ENCODE measurements around the gene GBX2. TPM values are rescaled to one million over a fixed set of nuclear protein-coding genes. Genes with fewer than 3 reads are reported as not detected.

The GBX2 gene
- not detected for total RNA-seq

GRCh38 chr2:236168110-236169080 lies at the start of gene GBX2:
Gene GBX2 (minus strand): TSS chr2:236168386. CDS start chr2:236167971, 415 bp downstream.
- ChIA-PET CTCF (interaction anchor here (1.0 kb wide), 1 partner anchor 8 kb away, joined by 3 read pairs; no protein-coding TSS in a partner anchor), POLR2A (no interaction called here)

- ChIA-PET POLR2A (no interaction called here), CTCF (no interaction called here)
Measured at GRCh38 chr2:236217926-236218325, 49.7 kb upstream of the GBX2 start.

- CTCF ChIA-PET = no interaction called here
- POLR2A ChIA-PET = no interaction called here
Measured at GRCh38 chr2:236216711-236217110, 48.5 kb upstream of the GBX2 start.

GRCh38 chr2:236215761-236216333 lies 47.7 kb upstream of the GBX2 start:
- ChIA-PET CTCF (no interaction called here), POLR2A (no interaction called here)

GRCh38 chr2:236215196-236215595 lies 47.0 kb upstream of the GBX2 start:
- CTCF ChIA-PET = interaction anchor here (0.6 kb wide), 1 partner anchor 462 kb away, joined by 5 read pairs; no protein-coding TSS in a partner anchor
- POLR2A ChIA-PET = no interaction called here

GRCh38 chr2:236214376-236214995 lies 46.3 kb upstream of the GBX2 start:
- POLR2A ChIA-PET = no interaction called here
- CTCF ChIA-PET = interaction anchor here (0.6 kb wide), 1 partner anchor 463 kb away, joined by 5 read pairs; no protein-coding TSS in a partner anchor

GRCh38 chr2:236211296-236211695 lies 43.1 kb upstream of the GBX2 start:
- POLR2A ChIA-PET = no interaction called here
- CTCF ChIA-PET = no interaction called here

- ChIA-PET CTCF (no interaction called here), POLR2A (no interaction called here)
Measured at GRCh38 chr2:236210536-236210935, 42.4 kb upstream of the GBX2 start.

GRCh38 chr2:236209996-236210395 lies 41.8 kb upstream of the GBX2 start:
- POLR2A ChIA-PET = no interaction called here
- CTCF ChIA-PET = no interaction called here

GRCh38 chr2:236209535-236209934 lies 41.3 kb upstream of the GBX2 start:
- ChIA-PET POLR2A (no interaction called here), CTCF (no interaction called here)

- CTCF ChIA-PET = no interaction called here
- POLR2A ChIA-PET = no interaction called here
Measured at GRCh38 chr2:236208019-236208926, 40.1 kb upstream of the GBX2 start.

- ChIA-PET POLR2A (no interaction called here), CTCF (no interaction called here)
Measured at GRCh38 chr2:236207472-236207871, 39.3 kb upstream of the GBX2 start.

- POLR2A ChIA-PET = no interaction called here
- CTCF ChIA-PET = no interaction called here
Measured at GRCh38 chr2:236205867-236206645, 37.9 kb upstream of the GBX2 start.

GRCh38 chr2:236204953-236205352 lies 36.8 kb upstream of the GBX2 start:
- ChIA-PET POLR2A (no interaction called here), CTCF (no interaction called here)

GRCh38 chr2:236200378-236200777 lies 32.2 kb upstream of the GBX2 start:
- ChIA-PET POLR2A (no interaction called here), CTCF (no interaction called here)

GRCh38 chr2:236196366-236196765 lies 28.2 kb upstream of the GBX2 start:
- POLR2A ChIA-PET = no interaction called here
- CTCF ChIA-PET = interaction anchor here (0.6 kb wide), 1 partner anchor 9 kb away, joined by 4 read pairs; no protein-coding TSS in a partner anchor

GRCh38 chr2:236195726-236196125 lies 27.5 kb upstream of the GBX2 start:
- ChIA-PET POLR2A (no interaction called here), CTCF (interaction anchor here (0.6 kb wide), 1 partner anchor 8 kb away, joined by 4 read pairs; no protein-coding TSS in a partner anchor)

- POLR2A ChIA-PET = no interaction called here
- CTCF ChIA-PET = interaction anchor here (0.6 to 0.7 kb wide), 2 partner anchors 371 to 428 kb away, joined by 3 read pairs; no protein-coding TSS in a partner anchor
Measured at GRCh38 chr2:236194786-236195185, 26.6 kb upstream of the GBX2 start.

GRCh38 chr2:236193026-236193425 lies 24.8 kb upstream of the GBX2 start:
- CTCF ChIA-PET = no interaction called here
- POLR2A ChIA-PET = interaction anchor here (0.7 kb wide), 1 partner anchor 10 kb away, joined by 4 read pairs; no protein-coding TSS in a partner anchor

Data from activated CD8-positive, alpha-beta memory T cell treated with anti-CD3 and anti-CD28 coated beads for 36 hours (primary cell).